ENCODE data around the gene ENAH. TPM values are rescaled to one million over a fixed set of nuclear protein-coding genes. Genes with fewer than 3 reads are reported as not detected.

The ENAH gene
- total and polyA plus RNA-seq, 9 of the 15 experiments (the other 6 are each of a cell fraction or from before 2014, with no cell fraction given): 0.03 to 1.2 (median 0.15) TPM

DNA sequence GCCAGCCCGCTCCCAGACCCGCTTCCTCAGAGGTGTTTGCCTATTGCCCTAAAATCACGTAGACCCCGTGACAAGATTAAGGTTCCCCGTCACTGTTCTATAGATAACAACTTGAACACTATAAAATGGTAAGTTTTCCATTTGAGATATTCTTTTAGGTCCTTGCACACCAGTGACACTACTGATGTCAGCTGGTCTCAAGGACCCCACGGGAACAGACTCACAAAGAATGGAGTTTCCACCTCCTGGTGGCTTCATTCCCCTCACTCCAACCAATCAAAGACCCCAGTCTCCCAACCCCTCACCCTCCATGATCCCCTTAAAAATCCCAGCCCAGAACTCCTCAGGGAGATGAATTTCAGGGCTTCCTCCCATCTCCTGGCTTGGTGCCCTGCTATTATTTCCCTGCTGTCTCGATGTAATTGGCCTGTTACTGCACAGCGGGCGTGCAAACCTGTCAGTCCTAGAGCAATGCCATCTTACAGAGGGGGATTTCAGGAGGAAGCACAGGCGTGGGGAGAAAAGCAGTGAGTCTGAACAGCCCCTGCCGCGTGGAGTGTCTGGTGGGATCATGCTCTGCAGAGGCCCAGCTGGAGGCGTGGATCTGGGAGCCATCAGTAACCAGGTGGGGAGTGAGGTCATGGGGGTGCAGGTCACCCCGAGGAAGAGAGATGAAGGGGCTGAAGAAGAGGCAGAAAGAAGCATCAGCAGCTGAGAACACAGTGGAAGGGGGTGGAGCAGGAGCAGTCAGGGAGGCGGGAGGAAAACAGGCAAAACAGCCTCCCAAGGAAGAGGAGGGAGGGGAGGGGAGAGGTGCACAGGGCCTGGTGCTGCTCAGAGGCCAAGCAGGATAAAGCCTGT, 190.0 kb downstream of the ENAH start:
- Histone ChIP-seq H3K27ac (ENCODE audit: extremely low read depth, low read depth, low read length) (no peak overlapping the region), H3K9ac (ENCODE audit: insufficient read depth in 1 of 2, low read depth in 2 of 2, low read length in 2 of 2) (peak overlapping the region in 1 of 2 experiments; percentile 62; a peak in 2 of 4 replicates), H3K4me1 (replicated peaks in 1 of 2; ENCODE audit: control insufficient read depth in 2 of 2, insufficient read depth in 2 of 2, low read length in 2 of 2) (peaks cover 8 to 34% of the 10 kb centered on the region in 2 experiments; a peak in 3 of 5 replicates), H3K9me1 (ENCODE audit: control insufficient read depth, insufficient read depth, low read length) (no peaks in the 10 kb centered on the region), H3K4me2 (ENCODE audit: insufficient read depth, low read length) (no peak overlapping the region), H3K27me3 (ENCODE audit: control insufficient read depth in 2 of 2, insufficient read depth in 2 of 2, low read length in 2 of 2) (peaks cover 3 to 7% of the 10 kb centered on the region in 2 experiments; a peak in 3 of 5 replicates), H2AFZ (ENCODE audit: low read depth, low read length) (no peak overlapping the region), H4K20me1 (replicated peaks; ENCODE audit: control insufficient read depth, insufficient read depth, low read length) (peaks cover 4% of the 10 kb centered on the region; the same call in 1 of the 2 replicates), H3K4me3 (no peak overlapping the region), H3K9me3 (replicated peaks; ENCODE audit: control insufficient read depth, insufficient read depth, low read depth, low read length) (no peaks in the 10 kb centered on the region), H3K79me2 (ENCODE audit: control insufficient read depth, insufficient read depth, low read length) (no peaks in the 10 kb centered on the region), H3K36me3 (ENCODE audit: control insufficient read depth, insufficient read depth, low read length) (no peaks in the 10 kb centered on the region)
- WGBS (ENCODE audit: insufficient coverage, low coverage, missing lambda C conversion rate): 18% methylated on average over 15 of the region's 15 CpGs
- ChIA-PET POLR2A (interaction anchor here (0.6 kb wide), 1 partner anchor 110 kb away, joined by 4 read pairs; no protein-coding TSS in a partner anchor), CTCF (ENCODE audit: low intra/inter-chr PET ratio) (no interaction called here)
- FAIRE-seq: no peak
- TF ChIP-seq NFIC (IDR thresholded peaks at IDR 0.05) (peak; percentile 81), ZNF436 (CRISPR knock-in tag; IDR thresholded peaks at IDR 0.05) (no peak), NFIX (CRISPR knock-in tag; IDR thresholded peaks at IDR 0.05; ENCODE audit: low read depth) (peak; percentile 26; the same call in 1 of the 2 replicates)
- in situ Hi-C loops (cut with MboI) (no loop called here), intact Hi-C loops (cut with micrococcal nuclease) (no loop called here)
- BruUV-seq (replicated peaks): no TSS peak
- no peak for ATAC-seq
- DNase-seq (ENCODE audit: extremely low read depth in 1 of 4, low spot score in 3 of 4): no peak

DNA sequence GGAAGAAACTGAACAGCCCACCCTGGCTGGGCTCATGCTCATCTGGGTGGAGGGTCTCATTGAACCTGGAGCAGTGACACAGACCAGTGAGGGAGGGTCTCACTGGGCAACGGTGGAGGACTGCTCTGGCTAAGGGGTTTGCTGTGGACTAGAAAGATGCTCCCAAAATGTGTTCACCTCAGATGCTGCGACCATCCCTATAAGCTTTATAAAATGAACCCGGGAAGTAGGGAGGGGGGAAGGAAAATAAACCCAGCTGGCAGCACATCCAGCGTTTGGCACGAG, 190.6 kb downstream of the ENAH start:
- POLR2A ChIA-PET: interaction anchor here (0.5 to 0.6 kb wide), 2 partner anchors 16 to 109 kb away, joined by 3 to 4 read pairs; no protein-coding TSS in a partner anchor

More for the DNA sequence above, 190.6 kb downstream of the ENAH start:
- BruUV-seq (replicated peaks): no TSS peak
- Histone ChIP-seq H3K4me3 (no peak overlapping the region), H3K9ac (ENCODE audit: insufficient read depth in 1 of 2, low read depth in 2 of 2, low read length in 2 of 2) (peak overlapping the region in 1 of 2 experiments; percentile 69; a peak in 1 of 4 replicates), H3K36me3 (ENCODE audit: control insufficient read depth, insufficient read depth, low read length) (no peaks in the 10 kb centered on the region), H3K4me2 (ENCODE audit: insufficient read depth, low read length) (no peak overlapping the region), H4K20me1 (replicated peaks; ENCODE audit: control insufficient read depth, insufficient read depth, low read length) (peaks cover 4% of the 10 kb centered on the region; the same call in 1 of the 2 replicates), H2AFZ (ENCODE audit: low read depth, low read length) (no peak overlapping the region), H3K79me2 (ENCODE audit: control insufficient read depth, insufficient read depth, low read length) (no peaks in the 10 kb centered on the region), H3K27ac (ENCODE audit: extremely low read depth, low read depth, low read length) (no peak overlapping the region), H3K9me1 (ENCODE audit: control insufficient read depth, insufficient read depth, low read length) (no peaks in the 10 kb centered on the region), H3K27me3 (ENCODE audit: control insufficient read depth in 2 of 2, insufficient read depth in 2 of 2, low read length in 2 of 2) (peaks cover 3 to 7% of the 10 kb centered on the region in 2 experiments; a peak in 3 of 5 replicates), H3K4me1 (replicated peaks in 1 of 2; ENCODE audit: control insufficient read depth in 2 of 2, insufficient read depth in 2 of 2, low read length in 2 of 2) (peaks cover 6 to 29% of the 10 kb centered on the region in 2 experiments; a peak in 3 of 5 replicates), H3K9me3 (replicated peaks; ENCODE audit: control insufficient read depth, insufficient read depth, low read depth, low read length) (no peaks in the 10 kb centered on the region)
- TF ChIP-seq, protein P1, sequence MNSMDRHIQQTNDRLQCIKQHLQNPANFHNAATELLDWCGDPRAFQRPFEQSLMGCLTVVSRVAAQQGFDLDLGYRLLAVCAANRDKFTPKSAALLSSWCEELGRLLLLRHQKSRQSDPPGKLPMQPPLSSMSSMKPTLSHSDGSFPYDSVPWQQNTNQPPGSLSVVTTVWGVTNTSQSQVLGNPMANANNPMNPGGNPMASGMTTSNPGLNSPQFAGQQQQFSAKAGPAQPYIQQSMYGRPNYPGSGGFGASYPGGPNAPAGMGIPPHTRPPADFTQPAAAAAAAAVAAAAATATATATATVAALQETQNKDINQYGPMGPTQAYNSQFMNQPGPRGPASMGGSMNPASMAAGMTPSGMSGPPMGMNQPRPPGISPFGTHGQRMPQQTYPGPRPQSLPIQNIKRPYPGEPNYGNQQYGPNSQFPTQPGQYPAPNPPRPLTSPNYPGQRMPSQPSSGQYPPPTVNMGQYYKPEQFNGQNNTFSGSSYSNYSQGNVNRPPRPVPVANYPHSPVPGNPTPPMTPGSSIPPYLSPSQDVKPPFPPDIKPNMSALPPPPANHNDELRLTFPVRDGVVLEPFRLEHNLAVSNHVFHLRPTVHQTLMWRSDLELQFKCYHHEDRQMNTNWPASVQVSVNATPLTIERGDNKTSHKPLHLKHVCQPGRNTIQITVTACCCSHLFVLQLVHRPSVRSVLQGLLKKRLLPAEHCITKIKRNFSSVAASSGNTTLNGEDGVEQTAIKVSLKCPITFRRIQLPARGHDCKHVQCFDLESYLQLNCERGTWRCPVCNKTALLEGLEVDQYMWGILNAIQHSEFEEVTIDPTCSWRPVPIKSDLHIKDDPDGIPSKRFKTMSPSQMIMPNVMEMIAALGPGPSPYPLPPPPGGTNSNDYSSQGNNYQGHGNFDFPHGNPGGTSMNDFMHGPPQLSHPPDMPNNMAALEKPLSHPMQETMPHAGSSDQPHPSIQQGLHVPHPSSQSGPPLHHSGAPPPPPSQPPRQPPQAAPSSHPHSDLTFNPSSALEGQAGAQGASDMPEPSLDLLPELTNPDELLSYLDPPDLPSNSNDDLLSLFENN (IDR thresholded peaks at IDR 0.05; ENCODE audit: low read depth in 2 of 2, low read length in 2 of 2): no peak
- FAIRE-seq (no peak), ATAC-seq (no peak), DNase-seq (ENCODE audit: extremely low read depth in 1 of 4, low spot score in 3 of 4) (no peak)
- intact Hi-C loops (cut with micrococcal nuclease): no loop called here
- CTCF ChIA-PET (ENCODE audit: low intra/inter-chr PET ratio): no interaction called here
- 9% methylated on average over 5 of the region's 5 CpGs for WGBS (ENCODE audit: insufficient coverage, low coverage, missing lambda C conversion rate)
- in situ Hi-C loops (cut with MboI): no loop called here
